Measurements from ENCODE around the gene CS. TPM values are rescaled to one million over a fixed set of nuclear protein-coding genes. Genes with fewer than 3 reads are reported as not detected.
"Not testable (repeated sequence)": the region's sequence is repeated elsewhere in the genome, so short reads cannot be mapped to it uniquely, and the experiment has no call there.

CS gene
- total and polyA plus RNA-seq, 2 of the 4 experiments (the other 2 are of a cell fraction): 139 to 146 TPM

- no peak for TF ChIP-seq SMC3 (IDR thresholded peaks at IDR 0.05; ENCODE audit: low read depth, low read length)
- no peak for TF ChIP-seq CEBPB (IDR thresholded peaks at IDR 0.05; ENCODE audit: low read depth, low read length)
- no peak for TF ChIP-seq RCOR1 (IDR thresholded peaks at IDR 0.05; ENCODE audit: insufficient replicate concordance, low read length)
- no peak for TF ChIP-seq MAFK (IDR thresholded peaks at IDR 0.05; ENCODE audit: low read depth, low read length)
Observed at GRCh38 chr12:56348776-56349175, 48.6 kb upstream of the CS start (continued).

- H2AK9ac ChIP-seq (replicated peaks; ENCODE audit: low read depth, low read length, poor library complexity); H4K20me1 ChIP-seq (ENCODE audit: insufficient read depth, low read length); dilution Hi-C loops (cut with HindIII; ENCODE audit: low sequenced_read_pairs, unreplicated experiment); H3K79me1 ChIP-seq (ENCODE audit: low read depth in 1 of 2, low read length in 2 of 2); DNase-seq; H2BK15ac ChIP-seq (ENCODE audit: low read depth, low read length); ATAC-seq (ENCODE audit: low read depth); H3K9me3 ChIP-seq (ENCODE audit: control insufficient read depth, insufficient read depth, low read length); in situ Hi-C loops (cut with MboI; ENCODE audit: low sequenced_read_pairs); H3K27ac ChIP-seq (ENCODE audit: insufficient read depth, low read length); H2BK120ac ChIP-seq (ENCODE audit: low read depth, low read length); H3K4ac ChIP-seq (ENCODE audit: low read depth, low read length); BruUV-seq (replicated peaks); H3K56ac ChIP-seq (ENCODE audit: extremely low read depth, insufficient read depth, low read length); intact Hi-C loops (cut with micrococcal nuclease); H2AFZ ChIP-seq (replicated peaks; ENCODE audit: low read length, poor library complexity); H3K9ac ChIP-seq (ENCODE audit: low read depth, low read length); H3K4me1 ChIP-seq (ENCODE audit: control insufficient read depth, insufficient read depth, low read length); H2AK5ac ChIP-seq (ENCODE audit: low read depth, low read length); H4K91ac ChIP-seq (ENCODE audit: insufficient read depth, low read depth, low read length); H3K14ac ChIP-seq (replicated peaks; ENCODE audit: low read depth, low read length); CTCF ChIA-PET; H3K27me3 ChIP-seq (ENCODE audit: control insufficient read depth, insufficient read depth, low read length); H4K5ac ChIP-seq (ENCODE audit: low read depth, low read length); H3K9me1 ChIP-seq (ENCODE audit: insufficient read depth, low read length); H3K23ac ChIP-seq (ENCODE audit: low read depth, low read length); POLR2A ChIA-PET (ENCODE audit: unreplicated experiment); H3K18ac ChIP-seq (ENCODE audit: low read depth, low read length); H2BK5ac ChIP-seq (ENCODE audit: low read depth, low read length, poor library complexity, severe bottlenecking); H4K8ac ChIP-seq (ENCODE audit: low read depth in 2 of 2, low read length in 2 of 2); H2BK20ac ChIP-seq (ENCODE audit: low read depth, low read length); H3K4me2 ChIP-seq (ENCODE audit: low read depth, low read length); H3K4me3 ChIP-seq (ENCODE audit: insufficient read depth, low read depth, low read length): not testable (repeated sequence)
- WGBS, 2 experiments (ENCODE audit: extremely low coverage in 2 of 2, insufficient read length in 1 of 2): 96% methylated on average over 4 of the region's 9 CpGs; no CpG with 5 or more reads in 1 of the 2 experiments
- peaks cover 75% of the 10 kb centered on the region for H3K36me3 ChIP-seq (ENCODE audit: control insufficient read depth, insufficient read depth, low read length)
Observed at GRCh38 chr12:56347255-56347654, 47.1 kb upstream of the CS start.
